HepG2 (cell line): ENCODE results near the gene SEPTIN10. TPM values are rescaled to one million over a fixed set of nuclear protein-coding genes. Genes with fewer than 3 reads are reported as not detected.
A peak's percentile ranks its signal among the peaks of the same experiment; 100 is the strongest.

ENCODE experiments used
- GATAD2A ChIP-seq: IDR thresholded peaks from 2 replicates; pipeline ENCODE4 v1.6.1; 2016
- GTF2F1 ChIP-seq: fragments of 150-350 bp; IDR thresholded peaks from 2 replicates; pipeline ENCODE4 v1.6.1; 2014; ENCODE audit warnings: low read length
- MED13 ChIP-seq: sonication (generic); formaldehyde crosslinking; IDR thresholded peaks from 2 replicates; pipeline ENCODE4 v1.5.0; 2020; ENCODE audit warnings: missing genetic modification reagents
- NCOA5 ChIP-seq: sonication (generic); formaldehyde crosslinking; IDR thresholded peaks from 2 replicates; pipeline ENCODE4 v1.4.0; 2020; ENCODE audit warnings: missing genetic modification reagents
- NFRKB ChIP-seq: fragments of 450-650 bp; IDR thresholded peaks from 2 replicates; pipeline ENCODE4 v1.6.1; 2017
- NKX3-1 ChIP-seq: sonication (generic); formaldehyde crosslinking; IDR thresholded peaks from 2 replicates; pipeline ENCODE4 v1.5.0; 2020; ENCODE audit warnings: missing genetic modification reagents
- SMARCE1 ChIP-seq: fragments of 450-650 bp; IDR thresholded peaks from 2 replicates; pipeline ENCODE4 v1.6.1; 2017; ENCODE audit warnings: borderline replicate concordance
- STAG1 ChIP-seq: sonication (generic); formaldehyde crosslinking; IDR thresholded peaks from 2 replicates; pipeline ENCODE4 v1.4.0; 2020; ENCODE audit warnings: missing genetic modification reagents
- TCF7 ChIP-seq: sonication (generic); IDR thresholded peaks from 2 replicates; pipeline ENCODE4 v1.6.1; 2016; ENCODE audit warnings: antibody characterized with exemption, low read depth
- ZFP36L1 ChIP-seq: sonication (generic); formaldehyde crosslinking; IDR thresholded peaks from 2 replicates; pipeline ENCODE4 v1.8.0; 2022; ENCODE audit warnings: mild to moderate bottlenecking, missing genetic modification reagents, moderate library complexity
- ZFP41 ChIP-seq: sonication (generic); formaldehyde crosslinking; IDR thresholded peaks from 2 replicates; pipeline ENCODE4 v1.4.0; 2020; ENCODE audit warnings: mild to moderate bottlenecking, missing genetic modification reagents, borderline replicate concordance
- ZMAT3 ChIP-seq: sonication (generic); formaldehyde crosslinking; conservative IDR thresholded peaks from 2 replicates; pipeline ENCODE4 v1.7.0; 2021; ENCODE audit warnings: missing genetic modification reagents
- ZNF720 ChIP-seq: sonication (generic); formaldehyde crosslinking; IDR thresholded peaks from 2 replicates; pipeline ENCODE4 v1.4.0; 2020; ENCODE audit warnings: missing genetic modification reagents
- ZSCAN31 ChIP-seq: sonication (generic); formaldehyde crosslinking; IDR thresholded peaks from 2 replicates; pipeline ENCODE4 v1.5.0; 2020; ENCODE audit warnings: low read depth, mild to moderate bottlenecking, missing genetic modification reagents
- polyA plus RNA-seq, 8 experiments: library from polyadenylated mRNA; depleted of rRNA in 3 of 8; stranded (reverse) in 7 of 8; unstranded in 1 of 8; fragments of >200 nt; fragmentation: Illumina TruSeq in 4 of 8; extraction: Trizol in 4 of 8; gene quantifications; 2 replicates each; pipeline versions ENCODE4 v1.2.1 to v1.2.3, GENCODE V29; 2011 to 2016; ENCODE audit warnings: low read depth in 4 of 8, missing spikeins in 1 of 8, mixed read lengths in 1 of 8; ENCODE audit not compliant: insufficient read depth in 1 of 8
- total RNA-seq, 5 experiments: library from RNA; depleted of rRNA; stranded (reverse); fragments of >200 nt; fragmentation: Illumina TruSeq; extraction: Trizol; gene quantifications; 2 replicates each; pipeline ENCODE4 v1.2.3, GENCODE V29; 2016; ENCODE audit warnings: low read depth in 1 of 5
- TF ChIP-seq, protein P1 (sequence below): sonication (generic); formaldehyde crosslinking; conservative IDR thresholded peaks from 2 replicates; pipeline ENCODE4 v1.5.0; 2020; ENCODE audit warnings: missing genetic modification reagents
- TF ChIP-seq, protein P2 (sequence below): sonication (generic); formaldehyde crosslinking; IDR thresholded peaks from 2 replicates; pipeline ENCODE4 v1.5.0; 2020; ENCODE audit warnings: missing genetic modification reagents
- TF ChIP-seq, protein P3 (sequence below): sonication (generic); formaldehyde crosslinking; IDR thresholded peaks from 2 replicates; pipeline ENCODE4 v1.8.0; 2022; ENCODE audit warnings: mild to moderate bottlenecking, missing genetic modification reagents
- TF ChIP-seq, protein P4 (sequence below): sonication (generic); formaldehyde crosslinking; conservative IDR thresholded peaks from 2 replicates; pipeline ENCODE4 v1.4.0; 2020; ENCODE audit warnings: mild to moderate bottlenecking, missing genetic modification reagents, moderate library complexity
- TF ChIP-seq, protein P5 (sequence below): conservative IDR thresholded peaks from 2 replicates; pipeline ENCODE4 v1.6.1; 2018; ENCODE audit warnings: missing genetic modification reagents
- TF ChIP-seq, protein P6 (sequence below): sonication (generic); formaldehyde crosslinking; conservative IDR thresholded peaks from 2 replicates; pipeline ENCODE4 v1.4.0; 2020; ENCODE audit warnings: missing genetic modification reagents

SEPTIN10 gene
- total and polyA plus RNA-seq, 2 of the 13 experiments (the other 11 are each of a cell fraction or from before 2014, with no cell fraction given) = 45.8 to 67.5 TPM

DNA sequence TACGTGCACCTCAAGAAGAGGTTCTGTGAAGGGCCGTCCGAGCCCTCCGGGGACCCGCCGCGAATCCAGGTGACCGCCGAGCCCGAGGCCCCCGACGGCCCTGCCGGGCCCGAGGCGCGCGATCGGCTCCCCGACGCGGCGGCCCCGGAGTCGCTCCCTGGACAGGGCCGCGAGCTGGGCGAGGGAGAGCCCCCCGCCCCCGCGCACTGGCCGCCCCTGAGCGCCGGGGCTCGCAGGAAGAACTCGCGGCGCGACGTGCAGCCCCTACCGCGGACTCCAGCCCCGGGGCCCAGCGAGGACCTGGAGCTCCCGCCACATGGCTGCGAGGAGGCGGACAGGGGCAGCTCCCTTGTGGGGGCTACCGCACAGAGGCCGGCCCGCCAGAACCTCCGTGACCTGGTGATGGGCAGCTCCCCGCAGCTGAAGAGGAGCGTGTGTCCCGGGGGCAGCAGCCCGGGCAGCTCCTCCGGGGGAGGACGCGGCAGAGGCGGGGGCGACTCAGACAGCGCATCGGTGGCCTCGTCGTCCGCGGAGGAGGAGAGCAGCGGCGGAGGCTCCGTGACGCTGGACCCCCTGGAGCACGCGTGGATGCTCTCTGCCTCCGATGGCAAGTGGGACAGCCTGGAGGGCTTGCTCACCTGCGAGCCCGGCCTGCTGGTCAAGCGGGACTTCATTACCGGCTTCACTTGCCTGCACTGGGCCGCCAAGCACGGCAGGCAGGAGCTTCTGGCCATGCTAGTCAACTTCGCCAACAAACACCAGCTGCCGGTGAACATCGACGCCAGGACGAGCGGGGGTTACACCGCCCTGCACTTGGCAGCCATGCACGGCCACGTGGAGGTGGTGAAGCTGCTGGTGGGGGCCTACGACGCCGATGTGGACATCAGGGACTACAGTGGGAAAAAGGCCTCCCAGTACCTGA is 1.2 kb upstream of the SEPTIN10 start (continued):
- TF ChIP-seq, protein P1, sequence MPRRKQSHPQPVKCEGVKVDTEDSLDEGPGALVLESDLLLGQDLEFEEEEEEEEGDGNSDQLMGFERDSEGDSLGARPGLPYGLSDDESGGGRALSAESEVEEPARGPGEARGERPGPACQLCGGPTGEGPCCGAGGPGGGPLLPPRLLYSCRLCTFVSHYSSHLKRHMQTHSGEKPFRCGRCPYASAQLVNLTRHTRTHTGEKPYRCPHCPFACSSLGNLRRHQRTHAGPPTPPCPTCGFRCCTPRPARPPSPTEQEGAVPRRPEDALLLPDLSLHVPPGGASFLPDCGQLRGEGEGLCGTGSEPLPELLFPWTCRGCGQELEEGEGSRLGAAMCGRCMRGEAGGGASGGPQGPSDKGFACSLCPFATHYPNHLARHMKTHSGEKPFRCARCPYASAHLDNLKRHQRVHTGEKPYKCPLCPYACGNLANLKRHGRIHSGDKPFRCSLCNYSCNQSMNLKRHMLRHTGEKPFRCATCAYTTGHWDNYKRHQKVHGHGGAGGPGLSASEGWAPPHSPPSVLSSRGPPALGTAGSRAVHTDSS (CRISPR knock-in tag) = no peak
- TF ChIP-seq MED13 (CRISPR knock-in tag) (peak; percentile 73), ZFP36L1 (CRISPR knock-in tag) (no peak), GTF2F1 (no peak), ZMAT3 (CRISPR knock-in tag) (no peak; the same call in none of the 2 replicates), ZNF720 (CRISPR knock-in tag) (no peak), STAG1 (CRISPR knock-in tag) (peak; percentile 11; the same call in 1 of the 2 replicates), ZSCAN31 (no peak), TCF7 (no peak), GATAD2A (0 out of 2 replicates have a peak, but pooled peaks have one; percentile 32), ZFP41 (CRISPR knock-in tag) (no peak), SMARCE1 (no peak), NCOA5 (peak; percentile 80; the same call in 1 of the 2 replicates), NFRKB (no peak), NKX3-1 (0 out of 2 replicates have a peak, but pooled peaks have one; percentile 23)
- TF ChIP-seq, protein P2, sequence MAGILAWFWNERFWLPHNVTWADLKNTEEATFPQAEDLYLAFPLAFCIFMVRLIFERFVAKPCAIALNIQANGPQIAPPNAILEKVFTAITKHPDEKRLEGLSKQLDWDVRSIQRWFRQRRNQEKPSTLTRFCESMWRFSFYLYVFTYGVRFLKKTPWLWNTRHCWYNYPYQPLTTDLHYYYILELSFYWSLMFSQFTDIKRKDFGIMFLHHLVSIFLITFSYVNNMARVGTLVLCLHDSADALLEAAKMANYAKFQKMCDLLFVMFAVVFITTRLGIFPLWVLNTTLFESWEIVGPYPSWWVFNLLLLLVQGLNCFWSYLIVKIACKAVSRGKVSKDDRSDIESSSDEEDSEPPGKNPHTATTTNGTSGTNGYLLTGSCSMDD (CRISPR knock-in tag) = 0 out of 2 replicates have a peak, but pooled peaks have one; percentile 33
- TF ChIP-seq, protein P3, sequence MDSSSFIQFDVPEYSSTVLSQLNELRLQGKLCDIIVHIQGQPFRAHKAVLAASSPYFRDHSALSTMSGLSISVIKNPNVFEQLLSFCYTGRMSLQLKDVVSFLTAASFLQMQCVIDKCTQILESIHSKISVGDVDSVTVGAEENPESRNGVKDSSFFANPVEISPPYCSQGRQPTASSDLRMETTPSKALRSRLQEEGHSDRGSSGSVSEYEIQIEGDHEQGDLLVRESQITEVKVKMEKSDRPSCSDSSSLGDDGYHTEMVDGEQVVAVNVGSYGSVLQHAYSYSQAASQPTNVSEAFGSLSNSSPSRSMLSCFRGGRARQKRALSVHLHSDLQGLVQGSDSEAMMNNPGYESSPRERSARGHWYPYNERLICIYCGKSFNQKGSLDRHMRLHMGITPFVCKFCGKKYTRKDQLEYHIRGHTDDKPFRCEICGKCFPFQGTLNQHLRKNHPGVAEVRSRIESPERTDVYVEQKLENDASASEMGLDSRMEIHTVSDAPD (CRISPR knock-in tag) = no peak
- TF ChIP-seq, protein P4, sequence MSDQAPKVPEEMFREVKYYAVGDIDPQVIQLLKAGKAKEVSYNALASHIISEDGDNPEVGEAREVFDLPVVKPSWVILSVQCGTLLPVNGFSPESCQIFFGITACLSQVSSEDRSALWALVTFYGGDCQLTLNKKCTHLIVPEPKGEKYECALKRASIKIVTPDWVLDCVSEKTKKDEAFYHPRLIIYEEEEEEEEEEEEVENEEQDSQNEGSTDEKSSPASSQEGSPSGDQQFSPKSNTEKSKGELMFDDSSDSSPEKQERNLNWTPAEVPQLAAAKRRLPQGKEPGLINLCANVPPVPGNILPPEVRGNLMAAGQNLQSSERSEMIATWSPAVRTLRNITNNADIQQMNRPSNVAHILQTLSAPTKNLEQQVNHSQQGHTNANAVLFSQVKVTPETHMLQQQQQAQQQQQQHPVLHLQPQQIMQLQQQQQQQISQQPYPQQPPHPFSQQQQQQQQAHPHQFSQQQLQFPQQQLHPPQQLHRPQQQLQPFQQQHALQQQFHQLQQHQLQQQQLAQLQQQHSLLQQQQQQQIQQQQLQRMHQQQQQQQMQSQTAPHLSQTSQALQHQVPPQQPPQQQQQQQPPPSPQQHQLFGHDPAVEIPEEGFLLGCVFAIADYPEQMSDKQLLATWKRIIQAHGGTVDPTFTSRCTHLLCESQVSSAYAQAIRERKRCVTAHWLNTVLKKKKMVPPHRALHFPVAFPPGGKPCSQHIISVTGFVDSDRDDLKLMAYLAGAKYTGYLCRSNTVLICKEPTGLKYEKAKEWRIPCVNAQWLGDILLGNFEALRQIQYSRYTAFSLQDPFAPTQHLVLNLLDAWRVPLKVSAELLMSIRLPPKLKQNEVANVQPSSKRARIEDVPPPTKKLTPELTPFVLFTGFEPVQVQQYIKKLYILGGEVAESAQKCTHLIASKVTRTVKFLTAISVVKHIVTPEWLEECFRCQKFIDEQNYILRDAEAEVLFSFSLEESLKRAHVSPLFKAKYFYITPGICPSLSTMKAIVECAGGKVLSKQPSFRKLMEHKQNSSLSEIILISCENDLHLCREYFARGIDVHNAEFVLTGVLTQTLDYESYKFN (CRISPR knock-in tag) = no peak; the same call in 1 of the 2 replicates
- TF ChIP-seq, protein P5, sequence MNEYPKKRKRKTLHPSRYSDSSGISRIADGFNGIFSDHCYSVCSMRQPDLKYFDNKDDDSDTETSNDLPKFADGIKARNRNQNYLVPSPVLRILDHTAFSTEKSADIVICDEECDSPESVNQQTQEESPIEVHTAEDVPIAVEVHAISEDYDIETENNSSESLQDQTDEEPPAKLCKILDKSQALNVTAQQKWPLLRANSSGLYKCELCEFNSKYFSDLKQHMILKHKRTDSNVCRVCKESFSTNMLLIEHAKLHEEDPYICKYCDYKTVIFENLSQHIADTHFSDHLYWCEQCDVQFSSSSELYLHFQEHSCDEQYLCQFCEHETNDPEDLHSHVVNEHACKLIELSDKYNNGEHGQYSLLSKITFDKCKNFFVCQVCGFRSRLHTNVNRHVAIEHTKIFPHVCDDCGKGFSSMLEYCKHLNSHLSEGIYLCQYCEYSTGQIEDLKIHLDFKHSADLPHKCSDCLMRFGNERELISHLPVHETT = no peak
- TF ChIP-seq, protein P6, sequence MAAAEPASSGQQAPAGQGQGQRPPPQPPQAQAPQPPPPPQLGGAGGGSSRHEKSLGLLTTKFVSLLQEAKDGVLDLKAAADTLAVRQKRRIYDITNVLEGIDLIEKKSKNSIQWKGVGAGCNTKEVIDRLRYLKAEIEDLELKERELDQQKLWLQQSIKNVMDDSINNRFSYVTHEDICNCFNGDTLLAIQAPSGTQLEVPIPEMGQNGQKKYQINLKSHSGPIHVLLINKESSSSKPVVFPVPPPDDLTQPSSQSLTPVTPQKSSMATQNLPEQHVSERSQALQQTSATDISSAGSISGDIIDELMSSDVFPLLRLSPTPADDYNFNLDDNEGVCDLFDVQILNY (CRISPR knock-in tag) = no peak
